ENCODE results near the gene UVRAG.

GRCh38 chr11:76181371-76181770 lies 366.4 kb downstream of the UVRAG start:
- TF ChIP-seq, protein P1, sequence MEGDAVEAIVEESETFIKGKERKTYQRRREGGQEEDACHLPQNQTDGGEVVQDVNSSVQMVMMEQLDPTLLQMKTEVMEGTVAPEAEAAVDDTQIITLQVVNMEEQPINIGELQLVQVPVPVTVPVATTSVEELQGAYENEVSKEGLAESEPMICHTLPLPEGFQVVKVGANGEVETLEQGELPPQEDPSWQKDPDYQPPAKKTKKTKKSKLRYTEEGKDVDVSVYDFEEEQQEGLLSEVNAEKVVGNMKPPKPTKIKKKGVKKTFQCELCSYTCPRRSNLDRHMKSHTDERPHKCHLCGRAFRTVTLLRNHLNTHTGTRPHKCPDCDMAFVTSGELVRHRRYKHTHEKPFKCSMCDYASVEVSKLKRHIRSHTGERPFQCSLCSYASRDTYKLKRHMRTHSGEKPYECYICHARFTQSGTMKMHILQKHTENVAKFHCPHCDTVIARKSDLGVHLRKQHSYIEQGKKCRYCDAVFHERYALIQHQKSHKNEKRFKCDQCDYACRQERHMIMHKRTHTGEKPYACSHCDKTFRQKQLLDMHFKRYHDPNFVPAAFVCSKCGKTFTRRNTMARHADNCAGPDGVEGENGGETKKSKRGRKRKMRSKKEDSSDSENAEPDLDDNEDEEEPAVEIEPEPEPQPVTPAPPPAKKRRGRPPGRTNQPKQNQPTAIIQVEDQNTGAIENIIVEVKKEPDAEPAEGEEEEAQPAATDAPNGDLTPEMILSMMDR (IDR thresholded peaks at IDR 0.05; ENCODE audit: low read length) = no peak
- no peak for TF ChIP-seq EZH2 (IDR thresholded peaks at IDR 0.05; ENCODE audit: borderline replicate concordance, low read length)

All from OCI-LY1 (cell line).